ENCODE measurements around the gene AHSP. TPM values are rescaled to one million over a fixed set of nuclear protein-coding genes. Genes with fewer than 3 reads are reported as not detected.
"Not testable (repeated sequence)": the region's sequence is repeated elsewhere in the genome, so short reads cannot be mapped to it uniquely, and the experiment has no call there.

AHSP gene
- total RNA-seq, 1 donor from 2014 or later: not detected

DNA sequence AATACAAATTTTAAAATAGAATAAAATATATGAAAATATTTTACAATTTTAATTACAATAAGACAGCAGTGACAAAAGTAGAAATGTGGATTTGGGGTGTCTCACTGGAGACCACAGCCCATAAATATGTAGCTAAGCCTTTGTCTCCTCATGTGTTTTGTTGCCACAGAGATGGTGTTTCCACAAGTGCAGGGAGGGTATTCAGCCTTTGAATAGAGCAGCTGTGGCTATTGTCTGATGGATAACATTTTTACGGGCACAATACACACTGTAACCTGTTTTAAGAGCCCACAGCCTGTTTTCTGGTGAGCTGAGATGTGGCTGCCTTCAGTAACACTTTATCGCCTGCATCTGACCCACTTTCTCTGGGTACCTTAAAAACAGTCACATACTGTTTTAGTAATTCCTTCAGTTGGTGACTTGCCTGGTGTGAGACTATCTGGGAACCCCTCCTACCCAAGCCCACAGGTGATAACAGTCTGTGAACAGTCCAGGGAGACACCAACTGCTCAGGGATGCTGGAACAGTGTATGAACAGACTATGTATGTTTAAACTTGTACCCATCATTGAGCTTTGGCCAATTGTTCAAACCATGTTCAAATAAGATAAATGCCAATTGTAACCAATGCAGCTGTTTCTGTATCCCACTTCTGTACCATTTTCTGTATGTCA, 7.8 kb upstream of the AHSP start:
- no peak overlapping the region for H3K27ac Mint-ChIP-seq (ENCODE audit: unreplicated experiment)
- no peaks in the 10 kb centered on the region for H3K4me1 Mint-ChIP-seq (ENCODE audit: unreplicated experiment)
- TF ChIP-seq, protein P1, sequence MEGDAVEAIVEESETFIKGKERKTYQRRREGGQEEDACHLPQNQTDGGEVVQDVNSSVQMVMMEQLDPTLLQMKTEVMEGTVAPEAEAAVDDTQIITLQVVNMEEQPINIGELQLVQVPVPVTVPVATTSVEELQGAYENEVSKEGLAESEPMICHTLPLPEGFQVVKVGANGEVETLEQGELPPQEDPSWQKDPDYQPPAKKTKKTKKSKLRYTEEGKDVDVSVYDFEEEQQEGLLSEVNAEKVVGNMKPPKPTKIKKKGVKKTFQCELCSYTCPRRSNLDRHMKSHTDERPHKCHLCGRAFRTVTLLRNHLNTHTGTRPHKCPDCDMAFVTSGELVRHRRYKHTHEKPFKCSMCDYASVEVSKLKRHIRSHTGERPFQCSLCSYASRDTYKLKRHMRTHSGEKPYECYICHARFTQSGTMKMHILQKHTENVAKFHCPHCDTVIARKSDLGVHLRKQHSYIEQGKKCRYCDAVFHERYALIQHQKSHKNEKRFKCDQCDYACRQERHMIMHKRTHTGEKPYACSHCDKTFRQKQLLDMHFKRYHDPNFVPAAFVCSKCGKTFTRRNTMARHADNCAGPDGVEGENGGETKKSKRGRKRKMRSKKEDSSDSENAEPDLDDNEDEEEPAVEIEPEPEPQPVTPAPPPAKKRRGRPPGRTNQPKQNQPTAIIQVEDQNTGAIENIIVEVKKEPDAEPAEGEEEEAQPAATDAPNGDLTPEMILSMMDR (IDR thresholded peaks at IDR 0.05): no peak
- H3K27me3 Mint-ChIP-seq (ENCODE audit: unreplicated experiment): peaks cover 20% of the 10 kb centered on the region
- no peaks in the 10 kb centered on the region for H3K36me3 Mint-ChIP-seq (ENCODE audit: unreplicated experiment)
- no peak overlapping the region for H3K4me3 Mint-ChIP-seq (ENCODE audit: unreplicated experiment)
- DNase-seq (ENCODE audit: extremely low spot score, unreplicated experiment): no peak
- H3K9me3 Mint-ChIP-seq (ENCODE audit: unreplicated experiment): peaks cover 4% of the 10 kb centered on the region

DNA sequence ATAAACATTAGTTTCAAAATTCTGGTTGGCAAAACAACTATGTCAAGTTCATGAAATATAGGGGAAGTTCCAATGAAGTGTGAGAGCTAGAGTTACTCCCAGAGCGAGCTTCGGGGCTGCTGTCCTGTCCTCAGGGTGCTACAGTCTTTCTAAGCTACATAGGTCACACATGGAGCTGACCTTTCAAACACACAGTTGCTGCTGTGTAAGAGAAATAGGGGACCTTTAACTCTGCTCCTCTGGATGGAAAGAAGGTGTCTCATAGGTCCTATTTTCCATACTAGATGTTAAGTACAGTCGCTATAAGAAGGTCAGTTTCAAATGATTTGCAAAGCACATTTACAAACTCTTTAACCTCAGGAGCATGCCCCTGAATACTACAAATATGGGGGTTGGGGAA, 6.3 kb upstream of the AHSP start:
- H3K4me1 Mint-ChIP-seq (ENCODE audit: unreplicated experiment): no peaks in the 10 kb centered on the region
- H3K27ac Mint-ChIP-seq (ENCODE audit: unreplicated experiment): no peak overlapping the region
- H3K36me3 Mint-ChIP-seq (ENCODE audit: unreplicated experiment): no peaks in the 10 kb centered on the region
- DNase-seq (ENCODE audit: extremely low spot score, unreplicated experiment): no peak
- TF ChIP-seq, protein P1 (IDR thresholded peaks at IDR 0.05): no peak
- H3K9me3 Mint-ChIP-seq (ENCODE audit: unreplicated experiment): peaks cover 4% of the 10 kb centered on the region
- no peak overlapping the region for H3K4me3 Mint-ChIP-seq (ENCODE audit: unreplicated experiment)
- peaks cover 23% of the 10 kb centered on the region for H3K27me3 Mint-ChIP-seq (ENCODE audit: unreplicated experiment)

DNA sequence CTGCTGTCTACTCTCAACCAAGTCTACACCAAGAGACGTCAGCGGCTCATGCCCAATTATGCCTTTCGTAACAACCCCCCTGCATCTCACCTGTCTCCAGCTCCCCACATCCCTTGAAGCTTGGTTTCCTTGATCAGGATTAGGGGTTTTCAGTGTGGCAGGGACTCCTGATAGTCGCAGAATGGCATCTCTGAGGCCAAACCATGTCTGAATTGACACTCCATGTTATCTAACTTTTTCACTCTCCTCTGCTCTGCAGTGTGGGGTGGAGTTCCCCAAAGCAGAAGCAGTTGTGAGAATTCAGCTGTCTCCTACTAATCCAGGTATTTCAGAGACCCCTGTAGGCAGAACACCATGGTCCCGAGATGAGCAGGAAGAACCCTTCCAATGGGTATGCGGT, 5.6 kb upstream of the AHSP start:
- H3K9me3 Mint-ChIP-seq (ENCODE audit: unreplicated experiment): peaks cover 4% of the 10 kb centered on the region
- no peaks in the 10 kb centered on the region for H3K4me1 Mint-ChIP-seq (ENCODE audit: unreplicated experiment)
- TF ChIP-seq, protein P1 (IDR thresholded peaks at IDR 0.05): no peak
- no peak overlapping the region for H3K4me3 Mint-ChIP-seq (ENCODE audit: unreplicated experiment)
- no peak for DNase-seq (ENCODE audit: extremely low spot score, unreplicated experiment)
- H3K36me3 Mint-ChIP-seq (ENCODE audit: unreplicated experiment): no peaks in the 10 kb centered on the region
- H3K27me3 Mint-ChIP-seq (ENCODE audit: unreplicated experiment): peaks cover 19% of the 10 kb centered on the region
- H3K27ac Mint-ChIP-seq (ENCODE audit: unreplicated experiment): no peak overlapping the region

DNA sequence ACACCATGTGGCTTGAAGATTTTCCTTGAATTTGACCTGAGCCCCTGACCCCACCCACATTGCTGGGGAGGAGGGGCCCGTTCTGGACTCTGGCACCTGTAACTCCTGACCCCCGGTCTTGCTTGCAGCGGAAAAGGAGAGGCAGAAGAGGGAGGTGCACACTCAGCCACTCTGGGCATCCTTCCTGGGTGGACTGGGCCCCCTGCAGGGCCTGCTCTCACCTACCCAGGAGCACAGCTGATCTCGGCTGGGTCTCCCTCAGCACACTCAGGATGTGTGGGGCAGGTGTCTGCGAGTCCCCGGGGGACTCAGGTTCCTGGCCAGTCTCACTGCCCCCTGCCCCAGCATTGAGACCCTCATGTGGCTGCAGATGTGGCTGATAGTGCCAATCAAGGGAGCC, 3.9 kb upstream of the AHSP start:
- peaks cover 23% of the 10 kb centered on the region for H3K27me3 Mint-ChIP-seq (ENCODE audit: unreplicated experiment)
- not testable (repeated sequence) for DNase-seq (ENCODE audit: extremely low spot score, unreplicated experiment); H3K4me3 Mint-ChIP-seq (ENCODE audit: unreplicated experiment); H3K36me3 Mint-ChIP-seq (ENCODE audit: unreplicated experiment); H3K27ac Mint-ChIP-seq (ENCODE audit: unreplicated experiment); H3K9me3 Mint-ChIP-seq (ENCODE audit: unreplicated experiment); H3K4me1 Mint-ChIP-seq (ENCODE audit: unreplicated experiment)

DNA sequence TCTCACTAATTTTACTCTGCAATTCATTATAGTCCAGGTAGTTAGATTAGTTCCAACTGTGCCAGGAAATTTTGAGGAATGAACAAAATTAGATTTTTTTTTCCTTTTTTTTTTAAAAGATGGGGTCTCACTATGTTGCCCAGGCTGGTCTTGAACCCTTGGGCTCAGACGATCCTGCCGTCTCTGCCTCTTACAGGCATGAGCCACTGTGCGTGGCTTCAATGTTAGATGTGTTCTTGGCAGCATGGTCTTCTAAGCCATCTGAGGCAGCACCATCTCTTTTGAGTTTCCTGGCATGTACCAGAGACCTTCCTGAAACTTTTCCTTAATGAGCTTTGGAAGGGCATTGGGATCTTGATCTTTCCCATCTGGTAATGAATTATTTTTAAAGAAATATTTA, 2.6 kb upstream of the AHSP start:
- H3K9me3 Mint-ChIP-seq (ENCODE audit: unreplicated experiment): no peaks in the 10 kb centered on the region
- no peak for DNase-seq (ENCODE audit: extremely low spot score, unreplicated experiment)
- TF ChIP-seq, protein P1 (IDR thresholded peaks at IDR 0.05): no peak
- H3K4me1 Mint-ChIP-seq (ENCODE audit: unreplicated experiment): peaks cover 5% of the 10 kb centered on the region
- H3K27me3 Mint-ChIP-seq (ENCODE audit: unreplicated experiment): peaks cover 31% of the 10 kb centered on the region
- H3K4me3 Mint-ChIP-seq (ENCODE audit: unreplicated experiment): no peak overlapping the region
- H3K36me3 Mint-ChIP-seq (ENCODE audit: unreplicated experiment): no peaks in the 10 kb centered on the region
- H3K27ac Mint-ChIP-seq (ENCODE audit: unreplicated experiment): no peak overlapping the region

Data from osteocyte (in vitro differentiated cells).